Fibroblast of pulmonary artery (primary cell): ENCODE measurements around the gene C1orf52.
A peak's percentile ranks its signal among the peaks of the same experiment; 100 is the strongest.

Experiments
- DNase-seq: peaks from one replicate; pipeline ENCODE4 v3.0.0-alpha.2; 2010; ENCODE audit warnings: low read depth
- H3K4me3 ChIP-seq: replicated peaks from 2 replicates; pipeline ENCODE4 v1.5.1; 2011; ENCODE audit warnings: low read depth, mild to moderate bottlenecking, control low read depth, low read length, moderate library complexity
- CTCF ChIP-seq: IDR thresholded peaks from 2 replicates; pipeline ENCODE4 v1.5.1; 2011; ENCODE audit warnings: mild to moderate bottlenecking, control low read depth, low read length, inconsistent platforms; ENCODE audit errors: missing control alignments

The C1orf52 gene

GRCh38 chr1:85214654-85215053 lies 44.8 kb downstream of the C1orf52 start:
- TF ChIP-seq CTCF: no peak
- no peak for DNase-seq
- H3K4me3 ChIP-seq: no peak overlapping the region

GRCh38 chr1:85208488-85208887 lies 51.0 kb downstream of the C1orf52 start:
- DNase-seq: no peak
- TF ChIP-seq CTCF: no peak

GRCh38 chr1:85203573-85204171 lies 55.8 kb downstream of the C1orf52 start:
- H3K4me3 ChIP-seq: no peak overlapping the region
- no peak for DNase-seq
- no peak for TF ChIP-seq CTCF

More at GRCh38 chr1:85208488-85208887, 51.0 kb downstream of the C1orf52 start:
- H3K4me3 ChIP-seq: no peak overlapping the region

GRCh38 chr1:85202864-85203255 lies 56.6 kb downstream of the C1orf52 start:
- no peak overlapping the region for H3K4me3 ChIP-seq
- no peak for TF ChIP-seq CTCF
- no peak for DNase-seq

GRCh38 chr1:85202092-85202863 lies 57.2 kb downstream of the C1orf52 start:
- DNase-seq: no peak
- peak overlapping the region; percentile 70 for H3K4me3 ChIP-seq
- TF ChIP-seq CTCF: no peak

- DNase-seq: peak; percentile 61
- no peak for TF ChIP-seq CTCF
- H3K4me3 ChIP-seq: peak overlapping the region; percentile 70
Measured at GRCh38 chr1:85201340-85202091, 57.9 kb downstream of the C1orf52 start.
